Stimulated activated CD4-positive, alpha-beta T cell treated with anti-CD3 and anti-CD28 coated beads, Interleukin-2, amount 100 ng/mL, for 4 hours (primary cell): ENCODE measurements around the gene GSX2.
"Not testable (repeated sequence)": the region's sequence is repeated elsewhere in the genome, so short reads cannot be mapped to it uniquely, and the experiment has no call there.

Experiments
- DNase-seq: peaks from one replicate; pipeline ENCODE4 v3.0.0-alpha.2; 2020; ENCODE audit warnings: low read depth

Gene GSX2

DNA sequence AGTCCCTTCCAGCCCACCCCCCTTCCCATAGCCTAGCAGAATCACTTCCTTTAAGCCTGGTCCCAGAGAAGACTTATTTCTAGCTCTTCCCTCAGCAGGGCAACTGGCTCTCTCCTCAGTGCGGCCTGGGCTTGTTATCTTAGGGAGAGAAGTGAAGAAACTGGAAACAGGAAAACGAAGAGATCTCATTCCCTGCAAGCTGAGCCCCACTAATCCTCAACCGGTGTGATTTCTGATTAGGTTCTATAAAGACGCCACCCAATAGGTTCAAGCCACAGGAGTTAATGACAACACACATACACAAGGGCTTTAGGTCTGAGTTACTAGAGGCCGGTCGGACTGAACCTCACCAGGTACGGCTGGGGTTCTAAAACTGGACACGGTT is 3.2 kb downstream of the GSX2 start:
- no peak for DNase-seq

DNA sequence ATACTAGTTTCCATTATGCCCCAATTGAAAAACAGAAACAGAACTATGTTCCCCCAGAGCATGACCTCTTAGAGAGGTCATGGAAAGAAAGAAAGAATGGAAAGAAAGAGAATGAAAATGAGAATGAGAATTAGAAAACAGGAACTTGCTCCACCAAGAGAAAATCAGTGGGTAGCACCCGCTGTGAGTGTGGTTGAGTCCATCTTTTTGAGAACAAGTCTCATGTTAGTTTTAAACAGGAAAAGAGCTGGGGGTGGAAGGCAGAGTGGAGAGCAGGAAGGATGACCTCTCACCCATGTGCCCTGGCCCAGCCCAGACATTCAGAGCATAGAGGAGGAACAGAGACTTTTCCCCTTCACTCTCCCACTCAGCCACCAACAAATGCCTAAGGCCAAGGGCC is 4.9 kb downstream of the GSX2 start:
- DNase-seq: no peak

DNA sequence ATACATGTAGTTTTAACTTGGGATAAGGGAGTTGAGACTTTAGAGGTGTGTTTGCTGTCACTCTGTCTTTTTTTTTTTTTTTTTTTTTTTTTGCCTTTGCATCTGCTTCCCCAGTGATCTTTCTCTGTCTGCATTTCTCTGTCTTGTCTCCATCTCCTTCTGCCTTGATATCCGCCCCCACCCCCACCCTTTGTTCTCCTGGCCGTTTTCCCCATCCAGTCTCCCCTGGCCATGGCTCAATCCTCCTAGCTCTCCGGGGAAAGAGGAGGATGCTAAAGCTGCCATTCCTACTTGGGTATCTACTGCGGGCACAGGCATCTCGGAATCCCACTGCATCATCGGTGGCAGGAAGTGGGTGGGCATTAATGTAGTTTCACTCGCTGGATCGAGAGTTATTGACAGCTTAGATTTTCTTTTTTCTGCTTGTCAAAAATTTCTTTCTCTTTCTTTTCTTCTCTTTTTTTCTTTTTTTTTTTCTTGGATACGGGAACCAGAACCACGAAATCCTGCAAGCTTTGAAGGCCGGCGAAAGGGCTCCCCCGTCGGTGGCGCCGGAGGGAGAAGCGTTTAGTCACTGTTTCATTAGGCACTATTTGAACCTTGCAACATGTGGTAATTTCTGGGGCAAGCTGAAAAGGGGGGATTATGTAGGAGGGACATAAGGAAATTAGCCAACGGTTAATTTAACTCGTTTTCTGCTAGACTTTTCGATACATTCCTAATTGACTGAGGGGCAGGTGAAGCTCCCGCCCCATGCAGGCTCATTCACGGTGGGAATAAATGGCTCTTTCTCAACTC is 8.2 kb downstream of the GSX2 start:
- no peak for DNase-seq

DNA sequence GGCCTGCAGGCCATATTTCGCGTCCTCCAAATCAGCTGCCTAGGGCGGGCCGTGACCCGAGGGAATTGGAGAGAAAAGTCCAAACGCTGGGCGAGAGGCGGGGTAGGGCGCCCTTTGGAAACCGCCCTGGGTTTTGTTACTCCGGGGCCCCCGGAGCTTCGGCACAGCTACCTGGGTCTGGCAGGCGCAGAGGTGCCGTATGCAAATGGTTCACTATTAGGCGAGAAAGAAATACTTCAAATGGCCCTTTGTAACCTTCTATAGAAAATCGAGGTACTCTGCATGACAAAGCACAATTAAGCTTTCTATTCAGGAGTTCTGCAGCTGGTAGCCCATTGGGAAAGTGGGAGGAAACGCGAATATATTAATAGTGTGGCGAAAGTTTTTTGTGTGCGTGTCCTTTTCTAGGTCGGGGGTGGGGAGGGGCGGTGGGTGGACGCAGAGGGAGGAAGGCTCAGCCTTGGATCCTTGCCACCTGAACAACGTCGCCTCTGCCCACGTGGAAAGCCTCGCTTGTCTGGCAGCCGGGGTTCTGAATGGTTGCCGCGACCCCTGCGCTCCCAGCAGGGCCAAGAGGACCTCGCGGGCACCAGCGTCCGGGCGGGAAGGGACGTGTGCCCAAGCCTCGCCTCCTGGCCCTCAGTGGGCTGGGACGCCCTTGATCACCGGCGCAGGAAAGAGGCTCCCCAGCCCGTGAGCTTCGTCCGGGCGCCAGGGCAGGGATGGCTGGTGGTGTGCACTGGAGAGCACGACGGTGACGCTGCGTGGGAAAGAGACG is 9.5 kb downstream of the GSX2 start:
- DNase-seq: no peak

DNA sequence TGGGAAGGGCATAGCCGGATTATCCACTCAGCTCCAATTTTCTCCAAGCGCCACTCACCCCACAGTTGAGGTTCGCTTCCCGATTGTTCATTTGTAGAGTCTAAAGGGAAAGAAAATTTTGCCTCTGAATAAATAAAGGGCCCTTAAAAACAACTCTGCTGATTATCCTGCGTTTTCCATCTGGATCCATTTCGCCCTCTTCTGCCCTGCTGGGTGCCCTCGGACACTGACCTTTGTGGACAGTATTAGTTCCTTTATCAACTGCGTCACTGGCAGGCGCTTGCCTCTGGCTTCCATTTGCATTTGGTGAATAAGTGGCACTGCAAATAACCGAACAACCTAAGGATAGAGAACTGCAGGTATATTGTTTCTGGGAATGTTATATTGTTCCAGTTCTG is 10.1 kb downstream of the GSX2 start:
- no peak for DNase-seq

DNA sequence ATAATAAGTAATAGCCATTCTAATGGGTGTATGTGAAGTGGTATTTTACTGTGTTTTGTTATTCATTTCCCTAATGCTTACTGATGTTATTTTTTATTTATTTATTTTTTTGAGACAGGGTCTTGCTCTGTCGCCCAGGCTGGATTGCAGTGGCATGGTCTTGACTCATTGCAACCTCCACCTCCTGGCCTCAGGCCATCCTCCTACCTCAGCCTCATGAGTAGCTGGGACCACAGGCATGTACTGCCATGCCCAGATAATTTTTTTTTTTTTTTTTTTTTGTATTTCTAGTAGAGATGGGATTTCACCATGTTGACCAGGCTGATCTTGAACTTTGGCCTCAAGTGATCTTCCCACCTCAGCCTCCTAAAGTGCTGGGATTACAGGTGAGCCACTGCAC is 13.2 kb downstream of the GSX2 start:
- DNase-seq: not testable (repeated sequence)

DNA sequence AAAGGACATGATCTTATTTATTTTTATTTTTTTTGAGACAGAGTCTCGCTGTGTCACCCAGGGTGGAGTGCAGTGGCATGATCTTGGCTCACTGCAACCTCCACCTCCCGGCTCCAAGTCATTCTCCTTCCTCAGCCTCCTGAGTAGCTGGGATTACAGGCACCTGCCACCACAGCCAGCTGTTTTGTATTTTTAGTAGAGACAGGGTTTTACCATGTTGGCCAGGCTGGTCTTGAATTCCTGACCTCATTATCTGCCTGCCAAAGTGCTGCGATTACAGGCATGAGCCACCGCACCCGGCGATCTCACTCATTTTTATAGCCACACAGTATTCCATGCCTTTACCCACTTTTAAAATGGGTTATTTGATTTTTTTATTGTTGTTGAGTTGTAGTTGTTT is 16.3 kb downstream of the GSX2 start:
- DNase-seq: not testable (repeated sequence)

DNA sequence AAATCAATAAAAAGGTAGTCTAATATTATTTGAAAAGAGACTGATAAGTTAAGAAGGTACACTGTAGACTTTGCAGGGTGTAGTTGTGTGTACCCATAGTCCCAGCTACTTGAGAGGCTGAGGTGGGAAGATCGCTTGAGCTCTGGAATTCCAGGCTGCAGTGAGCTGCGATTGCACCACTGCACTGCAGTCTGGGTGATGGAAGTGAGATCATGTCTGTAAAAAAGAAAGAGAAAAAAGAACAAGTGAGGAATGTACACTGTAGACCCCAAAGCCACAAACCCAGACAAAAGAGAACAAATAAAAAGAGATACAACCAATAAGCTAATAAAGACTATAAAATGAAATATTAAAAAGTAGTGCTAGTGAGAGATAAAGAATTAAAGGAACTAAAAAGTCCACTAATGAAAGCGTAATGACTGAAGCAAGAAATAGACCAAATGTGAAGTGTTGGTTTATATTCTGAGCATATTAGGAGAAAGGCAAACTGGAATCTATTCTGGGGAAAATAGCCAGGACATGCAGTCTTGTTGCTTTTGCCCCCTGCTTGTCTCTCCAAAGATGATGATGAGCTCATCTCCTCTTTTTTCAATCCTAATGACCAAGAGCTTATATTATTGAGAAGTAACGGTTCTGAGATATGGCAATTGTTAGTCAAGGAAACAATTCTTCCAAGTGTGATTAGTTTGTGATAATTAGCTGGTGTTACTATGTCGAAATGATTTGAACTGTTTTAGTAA is 19.1 kb downstream of the GSX2 start:
- no peak for DNase-seq

DNA sequence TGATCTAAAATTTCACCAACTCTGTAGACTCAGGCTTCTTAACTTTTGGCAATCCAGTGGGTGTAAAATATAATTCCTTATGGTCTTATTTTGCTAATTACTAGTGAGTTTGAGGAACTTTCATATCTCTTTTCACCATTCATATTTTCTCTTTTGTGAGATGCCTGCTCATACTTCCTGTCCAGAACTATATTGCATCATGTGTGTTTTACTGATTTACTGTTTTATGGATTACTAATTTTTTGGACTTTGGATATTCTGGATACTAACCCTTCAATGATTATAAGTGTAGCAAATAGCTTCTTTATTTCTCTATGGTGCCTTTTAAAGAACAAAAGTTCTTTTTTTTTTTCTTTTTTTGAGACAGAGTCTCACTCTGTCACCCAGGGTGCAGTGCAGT is 20.6 kb downstream of the GSX2 start:
- no peak for DNase-seq

DNA sequence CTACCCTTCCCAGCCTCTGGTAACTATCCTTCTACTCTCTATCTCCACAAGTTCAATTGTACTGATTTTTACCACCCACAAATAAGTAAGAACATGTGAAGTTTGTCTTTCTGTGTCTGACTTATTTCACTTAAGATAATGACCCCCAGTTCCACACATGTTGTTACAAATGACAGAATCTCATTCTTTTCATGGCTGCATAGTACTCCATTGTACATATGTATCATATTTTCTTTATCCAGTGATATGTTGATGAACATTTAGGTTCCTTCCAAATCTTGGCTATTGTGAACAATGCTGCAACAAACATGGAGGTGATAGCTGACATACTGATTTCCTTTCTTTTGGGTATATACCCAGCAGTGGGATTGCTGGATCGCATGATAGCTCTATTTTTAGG is 27.7 kb downstream of the GSX2 start:
- DNase-seq: no peak

DNA sequence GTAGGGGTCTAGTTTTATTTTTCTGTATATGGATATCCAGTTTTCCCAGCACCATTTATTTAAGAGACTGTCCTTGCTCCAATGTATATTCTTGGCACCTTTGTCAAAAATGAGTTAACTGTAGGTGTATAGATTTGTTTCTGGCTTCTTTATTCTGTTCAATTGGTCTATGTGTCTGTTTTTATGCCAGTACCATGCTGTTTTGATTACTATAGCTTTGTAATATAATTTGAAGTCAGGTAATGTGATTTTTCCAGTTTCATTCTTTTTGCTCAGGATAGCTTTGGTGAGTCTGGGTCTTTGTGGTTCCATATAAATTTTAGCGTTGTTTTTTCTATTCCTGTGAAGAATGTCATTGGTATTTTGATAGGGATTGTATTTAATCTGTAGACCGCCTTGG is 28.7 kb downstream of the GSX2 start:
- DNase-seq: not testable (repeated sequence)

DNA sequence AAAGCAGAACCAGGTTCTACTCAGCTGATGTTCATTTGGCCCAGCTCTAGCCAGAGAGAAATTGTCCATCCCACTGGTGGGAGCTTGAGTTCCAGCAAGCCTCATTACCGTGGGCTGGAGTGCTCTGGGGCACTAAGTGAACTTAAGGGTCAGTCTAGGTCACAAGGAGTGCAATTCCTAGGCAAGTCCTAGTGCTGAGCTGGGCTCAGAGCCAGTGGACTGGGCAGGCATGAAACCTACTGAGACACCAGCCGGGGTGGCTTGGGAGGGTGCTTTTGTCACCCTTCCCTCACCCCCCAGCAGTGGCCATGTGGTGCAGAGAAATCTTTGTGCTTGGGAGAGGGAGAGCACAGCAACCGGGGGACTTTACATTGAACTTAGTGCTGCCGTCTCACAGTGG is 39.4 kb downstream of the GSX2 start:
- no peak for DNase-seq

DNA sequence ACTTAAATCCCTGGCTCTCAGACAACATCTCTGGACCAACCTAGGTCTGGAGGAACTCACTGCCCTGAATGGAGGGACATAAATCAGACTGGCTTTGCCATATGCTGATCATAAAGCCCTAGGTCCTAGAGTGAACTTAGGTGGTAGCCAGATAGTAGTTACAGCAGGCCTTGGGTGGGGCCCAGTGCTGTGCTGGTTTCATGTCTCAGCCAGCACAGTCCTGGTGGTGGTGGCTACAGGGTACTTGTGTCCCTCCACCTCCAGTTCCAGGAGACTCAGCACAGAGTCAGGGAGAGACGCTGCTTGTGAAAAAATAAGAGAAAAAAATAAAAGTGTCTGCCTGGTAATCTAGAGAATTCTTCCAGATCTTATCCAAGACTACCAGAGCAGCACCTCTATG is 40.3 kb downstream of the GSX2 start:
- no peak for DNase-seq

DNA sequence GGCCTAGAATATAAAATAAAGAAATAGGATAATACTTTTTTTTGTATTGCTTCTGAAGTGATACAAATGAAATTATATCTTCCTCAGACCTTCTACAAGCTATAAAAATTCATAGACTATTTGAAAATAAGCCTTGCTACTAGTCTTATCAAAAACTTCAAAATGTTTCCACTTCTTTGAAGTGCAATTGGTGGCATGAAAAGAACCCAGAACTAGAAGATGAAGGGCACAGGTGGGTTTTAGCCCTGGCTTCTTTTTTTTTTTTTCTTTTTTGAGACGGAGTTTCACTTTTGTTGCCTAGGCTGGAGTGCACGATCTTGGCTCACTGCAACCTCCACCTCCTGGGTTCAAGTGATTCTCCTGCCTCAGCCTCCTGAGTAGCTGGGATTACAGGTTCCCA is 44.2 kb downstream of the GSX2 start:
- no peak for DNase-seq

DNA sequence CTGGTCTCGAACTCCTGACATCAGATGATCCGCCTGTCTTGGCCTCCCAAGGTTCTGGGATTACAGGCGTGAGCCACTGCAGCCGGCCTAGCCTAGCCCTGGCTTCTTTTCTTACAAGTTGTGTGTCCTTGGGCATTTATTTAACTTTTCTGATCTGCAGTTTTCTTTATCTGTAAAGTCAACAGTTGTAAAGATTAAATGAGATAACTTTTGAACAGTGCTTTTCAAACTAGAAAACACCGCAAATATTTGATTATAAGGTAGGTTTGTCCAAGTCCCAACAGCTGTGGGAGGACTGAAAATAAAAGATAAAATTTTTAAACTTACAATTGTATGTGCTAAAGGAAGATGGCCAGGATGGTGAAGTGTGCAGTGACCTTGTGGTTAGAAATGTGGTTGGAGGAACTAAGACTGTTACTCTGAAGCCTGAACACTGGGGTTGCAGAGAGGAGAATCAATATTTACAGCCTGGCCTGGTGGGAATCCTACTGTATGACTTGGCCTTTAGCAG is 44.8 kb downstream of the GSX2 start:
- DNase-seq: no peak

DNA sequence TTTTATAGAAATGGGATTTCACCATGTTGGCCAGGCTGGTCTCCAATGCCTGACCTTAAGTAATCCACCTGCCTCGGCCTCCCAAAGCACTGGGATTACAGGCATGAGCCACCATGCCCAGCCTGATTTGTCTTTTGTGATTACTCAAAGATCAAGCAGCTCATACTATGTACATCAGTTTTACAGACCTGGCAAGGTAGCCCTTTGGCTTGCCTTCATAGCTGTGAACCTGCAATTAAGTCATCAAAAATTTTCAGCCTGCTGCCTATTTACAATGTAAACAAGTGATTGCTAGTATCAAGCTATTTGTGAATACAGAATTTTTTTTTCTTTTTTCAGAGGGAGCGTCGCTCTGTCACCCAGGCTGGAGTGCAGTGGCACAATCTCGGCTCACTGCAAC is 46.2 kb downstream of the GSX2 start:
- DNase-seq: no peak

DNA sequence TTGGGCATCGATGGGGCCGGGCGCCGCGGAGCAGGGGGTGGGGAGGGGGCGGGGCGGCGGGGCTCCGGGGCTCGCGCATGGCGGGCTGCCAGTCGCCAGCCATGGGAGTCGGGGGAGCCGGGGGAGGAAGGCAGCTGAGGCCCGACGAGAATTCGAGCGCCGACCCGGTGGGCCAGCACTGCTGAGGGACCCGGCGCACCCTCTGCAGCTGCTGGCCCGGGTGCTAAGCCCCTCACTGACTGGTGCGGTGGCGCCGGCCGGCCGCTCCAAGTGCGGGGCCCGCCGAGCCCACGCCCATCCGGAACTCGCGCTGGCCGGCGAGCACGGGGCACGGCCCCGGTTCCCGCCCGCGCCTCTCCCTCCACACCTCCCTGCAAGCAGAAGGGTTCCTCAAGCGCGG is 49.4 kb downstream of the GSX2 start:
- no peak for DNase-seq
